GM13976 (cell line): ENCODE measurements around the gene ARHGAP30.

Experiments used
- DNase-seq: peaks from one replicate; pipeline ENCODE4 v3.0.0; 2012; ENCODE audit warnings: low spot score
- CTCF ChIP-seq: IDR thresholded peaks from 2 replicates; pipeline ENCODE4 v1.5.1; 2012; ENCODE audit warnings: borderline replicate concordance, mild to moderate bottlenecking; ENCODE audit not compliant: insufficient read depth; ENCODE audit errors: extremely low read depth, missing control alignments, control extremely low read depth
- in situ Hi-C: fragments of 300-500 bp; cut with MboI; formaldehyde crosslinking; loops from one replicate; pipeline ENCODE4 v1.12.0; 2022; ENCODE audit warnings: low sequenced_read_pairs, mixed read lengths, inconsistent platforms; ENCODE audit not compliant: unreplicated experiment

Gene ARHGAP30

GRCh38 chr1:160997323-160998038 is 72.2 kb downstream of the ARHGAP30 start:
- in situ Hi-C loops = loop anchor here (10.0 kb wide), 1 partner anchor 97 kb away; the partner anchor contains the start of gene KLHDC9
- TF ChIP-seq CTCF = peak; percentile 72
- DNase-seq = peak; percentile 69
